ENCODE results near the gene TMEM203.

DNA sequence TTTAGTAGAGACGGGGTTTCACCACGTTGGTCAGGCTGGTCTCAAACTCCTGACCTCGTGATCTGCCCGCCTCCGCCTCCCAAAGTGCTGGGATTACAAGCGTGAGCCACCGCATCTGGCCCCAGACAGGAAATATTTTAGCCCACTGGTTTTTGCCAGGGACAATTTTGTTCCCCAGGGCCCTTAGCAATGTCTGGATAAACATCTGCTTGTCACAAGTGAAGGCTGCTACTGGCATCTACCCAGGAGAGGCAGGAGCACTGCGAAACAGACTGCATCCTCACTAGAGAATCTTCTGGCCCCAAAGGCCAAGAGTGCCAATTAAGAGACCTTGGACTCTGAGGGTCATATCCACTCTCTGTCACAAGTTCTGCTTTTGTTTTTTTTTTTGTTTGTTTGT lies 2.5 kb downstream of the TMEM203 start:
- TF ChIP-seq, protein P1, sequence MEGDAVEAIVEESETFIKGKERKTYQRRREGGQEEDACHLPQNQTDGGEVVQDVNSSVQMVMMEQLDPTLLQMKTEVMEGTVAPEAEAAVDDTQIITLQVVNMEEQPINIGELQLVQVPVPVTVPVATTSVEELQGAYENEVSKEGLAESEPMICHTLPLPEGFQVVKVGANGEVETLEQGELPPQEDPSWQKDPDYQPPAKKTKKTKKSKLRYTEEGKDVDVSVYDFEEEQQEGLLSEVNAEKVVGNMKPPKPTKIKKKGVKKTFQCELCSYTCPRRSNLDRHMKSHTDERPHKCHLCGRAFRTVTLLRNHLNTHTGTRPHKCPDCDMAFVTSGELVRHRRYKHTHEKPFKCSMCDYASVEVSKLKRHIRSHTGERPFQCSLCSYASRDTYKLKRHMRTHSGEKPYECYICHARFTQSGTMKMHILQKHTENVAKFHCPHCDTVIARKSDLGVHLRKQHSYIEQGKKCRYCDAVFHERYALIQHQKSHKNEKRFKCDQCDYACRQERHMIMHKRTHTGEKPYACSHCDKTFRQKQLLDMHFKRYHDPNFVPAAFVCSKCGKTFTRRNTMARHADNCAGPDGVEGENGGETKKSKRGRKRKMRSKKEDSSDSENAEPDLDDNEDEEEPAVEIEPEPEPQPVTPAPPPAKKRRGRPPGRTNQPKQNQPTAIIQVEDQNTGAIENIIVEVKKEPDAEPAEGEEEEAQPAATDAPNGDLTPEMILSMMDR (conservative IDR thresholded peaks at IDR 0.05), result no peak
- no peak for TF ChIP-seq ZFX (IDR thresholded peaks at IDR 0.05)
